ENCODE measurements around the gene ARFGEF2.
A peak's percentile ranks its signal among the peaks of the same experiment; 100 is the strongest.

Gene ARFGEF2

GRCh38 chr20:48893374-48893773 lies 28.1 kb upstream of the ARFGEF2 start:
- TF ChIP-seq RAD21 (IDR thresholded peaks at IDR 0.05; ENCODE audit: low read depth) (no peak), USF1 (IDR thresholded peaks at IDR 0.05) (no peak), TEAD4 (IDR thresholded peaks at IDR 0.05) (no peak), CEBPB (IDR thresholded peaks at IDR 0.05) (no peak), TAF1 (IDR thresholded peaks at IDR 0.05; ENCODE audit: low read depth) (no peak), TCF12 (IDR thresholded peaks at IDR 0.05; ENCODE audit: low read depth) (no peak), ZBTB7A (IDR thresholded peaks at IDR 0.05; ENCODE audit: low read depth) (no peak), YY1 (IDR thresholded peaks at IDR 0.05; ENCODE audit: low read depth) (no peak)

GRCh38 chr20:48897305-48898010 lies 24.1 kb upstream of the ARFGEF2 start:
- TF ChIP-seq CREB1 (IDR thresholded peaks at IDR 0.05; ENCODE audit: low read depth): no peak
- TF ChIP-seq USF1 (IDR thresholded peaks at IDR 0.05): peak; percentile 15; the same call in 1 of the 2 replicates

GRCh38 chr20:48898210-48898609 lies 23.3 kb upstream of the ARFGEF2 start:
- TF ChIP-seq TAF1 (IDR thresholded peaks at IDR 0.05; ENCODE audit: low read depth): no peak
- TF ChIP-seq ZBTB7A (IDR thresholded peaks at IDR 0.05; ENCODE audit: low read depth): no peak
- TF ChIP-seq CREB1 (IDR thresholded peaks at IDR 0.05; ENCODE audit: low read depth): no peak
- TF ChIP-seq EP300 (IDR thresholded peaks at IDR 0.05; ENCODE audit: borderline replicate concordance): no peak
- no peak for TF ChIP-seq FOXM1 (IDR thresholded peaks at IDR 0.05; ENCODE audit: borderline replicate concordance, low read depth)
- no peak for TF ChIP-seq RAD21 (IDR thresholded peaks at IDR 0.05; ENCODE audit: low read depth)
- no peak for TF ChIP-seq TCF12 (IDR thresholded peaks at IDR 0.05; ENCODE audit: low read depth)
- no peak for TF ChIP-seq MAX (IDR thresholded peaks at IDR 0.05)
- TF ChIP-seq NFIC (IDR thresholded peaks at IDR 0.05): no peak
- no peak for TF ChIP-seq USF1 (IDR thresholded peaks at IDR 0.05)
- no peak for TF ChIP-seq TEAD4 (IDR thresholded peaks at IDR 0.05)
- no peak for TF ChIP-seq REST (IDR thresholded peaks at IDR 0.05; ENCODE audit: low read depth)
- TF ChIP-seq EGR1 (IDR thresholded peaks at IDR 0.05): no peak
- TF ChIP-seq YY1 (IDR thresholded peaks at IDR 0.05; ENCODE audit: low read depth): no peak
- no peak for TF ChIP-seq CEBPB (IDR thresholded peaks at IDR 0.05)

GRCh38 chr20:48898896-48899530 lies 22.5 kb upstream of the ARFGEF2 start:
- TF ChIP-seq FOXM1 (IDR thresholded peaks at IDR 0.05; ENCODE audit: borderline replicate concordance, low read depth) (no peak), TAF1 (IDR thresholded peaks at IDR 0.05; ENCODE audit: low read depth) (no peak), EP300 (IDR thresholded peaks at IDR 0.05; ENCODE audit: borderline replicate concordance) (no peak), REST (IDR thresholded peaks at IDR 0.05; ENCODE audit: low read depth) (no peak), ZBTB7A (IDR thresholded peaks at IDR 0.05; ENCODE audit: low read depth) (no peak), MAX (IDR thresholded peaks at IDR 0.05) (no peak), USF1 (IDR thresholded peaks at IDR 0.05) (no peak), TCF12 (IDR thresholded peaks at IDR 0.05; ENCODE audit: low read depth) (no peak), CEBPB (IDR thresholded peaks at IDR 0.05) (no peak), TEAD4 (IDR thresholded peaks at IDR 0.05) (no peak), CREB1 (IDR thresholded peaks at IDR 0.05; ENCODE audit: low read depth) (no peak), EGR1 (IDR thresholded peaks at IDR 0.05) (no peak), RAD21 (IDR thresholded peaks at IDR 0.05; ENCODE audit: low read depth) (no peak), NFIC (IDR thresholded peaks at IDR 0.05) (no peak), YY1 (IDR thresholded peaks at IDR 0.05; ENCODE audit: low read depth) (no peak)

- no peak for TF ChIP-seq ZBTB7A (IDR thresholded peaks at IDR 0.05; ENCODE audit: low read depth)
- TF ChIP-seq TAF1 (IDR thresholded peaks at IDR 0.05; ENCODE audit: low read depth): no peak
- TF ChIP-seq TEAD4 (IDR thresholded peaks at IDR 0.05): no peak
- no peak for TF ChIP-seq USF1 (IDR thresholded peaks at IDR 0.05)
- TF ChIP-seq CEBPB (IDR thresholded peaks at IDR 0.05): no peak
- TF ChIP-seq EGR1 (IDR thresholded peaks at IDR 0.05): no peak
- TF ChIP-seq EP300 (IDR thresholded peaks at IDR 0.05; ENCODE audit: borderline replicate concordance): no peak
- no peak for TF ChIP-seq FOXM1 (IDR thresholded peaks at IDR 0.05; ENCODE audit: borderline replicate concordance, low read depth)
- TF ChIP-seq CREB1 (IDR thresholded peaks at IDR 0.05; ENCODE audit: low read depth): no peak
- TF ChIP-seq NFIC (IDR thresholded peaks at IDR 0.05): no peak
- TF ChIP-seq TCF12 (IDR thresholded peaks at IDR 0.05; ENCODE audit: low read depth): no peak
- TF ChIP-seq MAX (IDR thresholded peaks at IDR 0.05): no peak
These were observed 21.6 kb upstream of the ARFGEF2 start for GRCh38 chr20:48899881-48900280.
